H1 (cell line): ENCODE results near the gene KRCC1. TPM values are rescaled to one million over a fixed set of nuclear protein-coding genes. Genes with fewer than 3 reads are reported as not detected.

Experiments used
- CHD7 ChIP-seq: fragments of 300-600 bp; sonication (generic); IDR thresholded peaks from 2 replicates; pipeline ENCODE4 v1.7.1; 2012; ENCODE audit warnings: low read length, moderate library complexity, mild to moderate bottlenecking, inconsistent platforms; ENCODE audit not compliant: insufficient replicate concordance
- polyA plus RNA-seq, 7 experiments: library from polyadenylated mRNA; depleted of rRNA in 3 of 7; stranded (reverse) in 5 of 7; unstranded in 2 of 7; fragments of >200 nt in 5 of 7; fragments of 200-250 nt in 2 of 7; gene quantifications; 1 replicate in 5 of 7; 2 replicates in 1 of 7; 4 replicates in 1 of 7; pipeline versions ENCODE4 v1.2.1 to v1.2.3, GENCODE V29; 2011 to 2013; ENCODE audit warnings: missing spikeins in 2 of 7, mixed read lengths in 2 of 7
- total RNA-seq: library from RNA; stranded (reverse); fragmentation: NEBNext Ultra II Directional; extraction: Animal tissue kit (Norgen Biotek cat#: 25700); gene quantifications from 2 replicates; pipeline ENCODE4 v1.2.1, GENCODE V29; 2021

KRCC1 gene
- total and polyA plus RNA-seq, 2 of the 8 experiments (the other 6 are each of a cell fraction or from before 2014, with no cell fraction given) = 5.1 to 8.5 TPM

GRCh38 chr2:88092773-88093172, 37.2 kb upstream of the KRCC1 start (continued):
- no peak for TF ChIP-seq CHD7
